Measurements from ENCODE around the gene INF2. TPM values are rescaled to one million over a fixed set of nuclear protein-coding genes. Genes with fewer than 3 reads are reported as not detected.
"Not testable (repeated sequence)": the region's sequence is repeated elsewhere in the genome, so short reads cannot be mapped to it uniquely, and the experiment has no call there.

INF2 gene
- total RNA-seq, 1 donor from 2014 or later, result 249 TPM

DNA sequence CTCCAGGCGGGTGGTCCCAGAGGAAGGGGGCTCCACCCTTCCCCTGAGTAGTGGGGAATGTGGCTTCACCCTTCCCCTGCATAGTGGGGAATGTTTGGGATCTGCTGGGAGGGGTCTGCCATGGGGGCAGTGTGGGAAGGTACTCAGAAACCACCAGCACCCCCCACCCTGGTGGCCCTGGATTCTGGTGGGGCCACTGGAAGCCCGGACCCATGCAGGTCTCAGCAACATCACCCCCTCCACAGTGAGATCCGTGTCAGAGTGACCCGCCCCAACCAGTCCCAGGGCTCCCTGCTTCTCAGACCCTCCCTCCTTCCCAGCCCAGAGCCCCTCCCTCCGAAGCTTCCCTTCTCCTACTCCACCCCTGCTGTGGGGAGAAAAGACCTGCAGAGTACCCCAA, 30.3 kb upstream of the INF2 start:
- no peak overlapping the region for H3K4me3 ChIP-seq
- no peaks in the 10 kb centered on the region for H3K9me3 ChIP-seq
- TF ChIP-seq, protein P1, sequence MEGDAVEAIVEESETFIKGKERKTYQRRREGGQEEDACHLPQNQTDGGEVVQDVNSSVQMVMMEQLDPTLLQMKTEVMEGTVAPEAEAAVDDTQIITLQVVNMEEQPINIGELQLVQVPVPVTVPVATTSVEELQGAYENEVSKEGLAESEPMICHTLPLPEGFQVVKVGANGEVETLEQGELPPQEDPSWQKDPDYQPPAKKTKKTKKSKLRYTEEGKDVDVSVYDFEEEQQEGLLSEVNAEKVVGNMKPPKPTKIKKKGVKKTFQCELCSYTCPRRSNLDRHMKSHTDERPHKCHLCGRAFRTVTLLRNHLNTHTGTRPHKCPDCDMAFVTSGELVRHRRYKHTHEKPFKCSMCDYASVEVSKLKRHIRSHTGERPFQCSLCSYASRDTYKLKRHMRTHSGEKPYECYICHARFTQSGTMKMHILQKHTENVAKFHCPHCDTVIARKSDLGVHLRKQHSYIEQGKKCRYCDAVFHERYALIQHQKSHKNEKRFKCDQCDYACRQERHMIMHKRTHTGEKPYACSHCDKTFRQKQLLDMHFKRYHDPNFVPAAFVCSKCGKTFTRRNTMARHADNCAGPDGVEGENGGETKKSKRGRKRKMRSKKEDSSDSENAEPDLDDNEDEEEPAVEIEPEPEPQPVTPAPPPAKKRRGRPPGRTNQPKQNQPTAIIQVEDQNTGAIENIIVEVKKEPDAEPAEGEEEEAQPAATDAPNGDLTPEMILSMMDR (IDR thresholded peaks at IDR 0.05), result no peak
- no peak overlapping the region for H3K27ac ChIP-seq
- intact Hi-C loops (cut with DNase I), result no loop called here
- no peak for DNase-seq (ENCODE audit: low spot score in 2 of 2)
- H3K36me3 ChIP-seq, result no peaks in the 10 kb centered on the region
- no peaks in the 10 kb centered on the region for H3K27me3 ChIP-seq
- peaks cover 6 to 12% of the 10 kb centered on the region in 2 donors for H3K4me1 ChIP-seq

DNA sequence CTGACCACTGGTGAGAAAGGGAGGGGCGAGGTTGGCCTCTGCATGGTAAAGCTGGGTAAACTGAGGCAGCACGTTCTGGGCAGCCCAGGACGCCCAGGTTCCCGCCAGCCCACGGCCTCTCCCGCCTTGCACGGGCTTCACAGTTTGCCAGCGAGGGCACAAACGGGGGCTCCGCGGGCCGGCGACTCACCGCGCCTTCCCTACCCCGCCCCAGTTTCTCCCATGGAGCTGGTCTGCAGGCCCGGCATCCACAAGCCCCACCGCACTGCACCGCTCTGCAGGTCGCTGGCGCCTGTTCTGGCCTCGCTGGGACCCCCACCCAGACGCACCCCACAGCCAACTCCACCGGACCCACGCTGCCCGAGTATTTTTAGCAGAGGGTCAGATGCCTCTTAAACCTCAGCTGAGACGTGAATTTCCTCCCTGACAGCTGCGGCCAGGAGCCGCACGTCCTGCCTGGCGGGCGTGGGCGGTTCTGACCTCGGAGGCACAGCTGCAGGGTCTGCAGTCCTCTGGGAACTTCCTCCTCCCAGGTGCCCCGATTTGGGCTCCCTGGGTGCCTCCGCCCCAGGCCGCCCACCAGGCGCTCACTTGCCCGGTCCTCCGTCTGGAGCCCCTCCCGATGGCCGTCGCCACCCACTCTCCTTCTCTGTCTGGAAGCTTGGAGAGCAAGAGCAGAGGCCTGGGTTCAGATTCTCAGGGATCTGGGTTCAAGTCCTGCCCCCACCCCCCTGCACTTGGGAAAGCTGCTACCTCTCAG, 29.5 kb upstream of the INF2 start:
- no peak for DNase-seq (ENCODE audit: low spot score in 2 of 2)
- H3K4me3 ChIP-seq, result no peak overlapping the region
- intact Hi-C loops (cut with DNase I), result no loop called here
- H3K9me3 ChIP-seq, result no peaks in the 10 kb centered on the region
- H3K27me3 ChIP-seq, result no peaks in the 10 kb centered on the region
- TF ChIP-seq, protein P1 (IDR thresholded peaks at IDR 0.05), result no peak
- H3K36me3 ChIP-seq, result no peaks in the 10 kb centered on the region
- no peak overlapping the region for H3K27ac ChIP-seq
- peaks cover 6 to 12% of the 10 kb centered on the region in 2 donors for H3K4me1 ChIP-seq

DNA sequence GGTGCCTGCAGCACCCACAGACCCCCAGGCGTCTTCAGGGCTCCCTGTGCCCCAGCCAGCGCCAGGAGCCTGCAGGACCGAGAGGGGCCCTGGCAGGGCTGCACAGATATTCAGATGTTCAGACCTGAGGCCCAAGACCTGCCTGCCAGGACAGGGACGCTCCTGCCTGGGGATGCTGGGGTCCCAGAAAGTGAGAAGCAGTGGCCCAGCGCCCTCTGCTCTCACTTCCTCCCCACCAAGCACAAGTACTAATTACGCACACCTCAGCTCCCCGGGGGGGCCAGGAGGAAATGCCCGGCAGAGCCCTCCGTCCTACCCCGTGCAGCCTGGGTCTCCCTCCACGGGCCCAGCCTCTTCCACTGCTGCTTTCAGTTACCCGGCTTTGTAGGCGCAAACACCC, 28.8 kb upstream of the INF2 start:
- DNase-seq (ENCODE audit: low spot score in 2 of 2), result no peak

GRCh38 chr14:104661086-104661485, 28.3 kb upstream of the INF2 start:
- DNase-seq (ENCODE audit: low spot score in 2 of 2), result no peak
- no peaks in the 10 kb centered on the region for H3K36me3 ChIP-seq
- no peaks in the 10 kb centered on the region for H3K27me3 ChIP-seq
- H3K27ac ChIP-seq, result no peak overlapping the region
- intact Hi-C loops (cut with DNase I), result no loop called here
- no peak overlapping the region for H3K4me3 ChIP-seq
- TF ChIP-seq, protein P1 (IDR thresholded peaks at IDR 0.05), result no peak
- H3K4me1 ChIP-seq, result peaks cover 3 to 8% of the 10 kb centered on the region in 2 donors
- H3K9me3 ChIP-seq, result no peaks in the 10 kb centered on the region

More for the DNA sequence above, 28.8 kb upstream of the INF2 start:
- intact Hi-C loops (cut with DNase I), result no loop called here
- no peaks in the 10 kb centered on the region for H3K9me3 ChIP-seq
- H3K27ac ChIP-seq, result no peak overlapping the region
- H3K36me3 ChIP-seq, result no peaks in the 10 kb centered on the region
- no peaks in the 10 kb centered on the region for H3K27me3 ChIP-seq
- no peak overlapping the region for H3K4me3 ChIP-seq
- TF ChIP-seq, protein P1 (IDR thresholded peaks at IDR 0.05), result no peak
- peaks cover 6 to 7% of the 10 kb centered on the region in 2 donors for H3K4me1 ChIP-seq

- H3K4me1 ChIP-seq; DNase-seq (ENCODE audit: low spot score in 2 of 2); intact Hi-C loops (cut with DNase I); H3K27ac ChIP-seq; H3K9me3 ChIP-seq; H3K27me3 ChIP-seq; H3K36me3 ChIP-seq; H3K4me3 ChIP-seq: not testable (repeated sequence)
Measured at GRCh38 chr14:104661528-104662157, 27.8 kb upstream of the INF2 start.

- H3K9me3 ChIP-seq; DNase-seq (ENCODE audit: low spot score in 2 of 2); H3K36me3 ChIP-seq; H3K4me1 ChIP-seq; intact Hi-C loops (cut with DNase I); H3K4me3 ChIP-seq; H3K27me3 ChIP-seq; H3K27ac ChIP-seq: not testable (repeated sequence)
Measured at GRCh38 chr14:104662472-104662871, 26.9 kb upstream of the INF2 start.
